Activated CD8-positive, alpha-beta memory T cell treated with anti-CD3 and anti-CD28 coated beads for 36 hours (primary cell): ENCODE measurements around the gene MSANTD2. TPM values are rescaled to one million over a fixed set of nuclear protein-coding genes. Genes with fewer than 3 reads are reported as not detected.

Experiments
- CTCF ChIA-PET: fragments of 350-600 bp; sonication (Branson Sonifier 250); formaldehyde crosslinking; loops from one replicate; lab custom pipeline; 2021; ENCODE audit warnings: antibody characterized with exemption; lab: Charles Lee
- POLR2A ChIA-PET: fragments of 350-600 bp; sonication (Branson Sonifier 250); formaldehyde crosslinking; loops from one replicate; lab custom pipeline; 2021; ENCODE audit warnings: antibody characterized with exemption; lab: Charles Lee
- total RNA-seq, 2 experiments: library from RNA; stranded (reverse); gene quantifications; one replicate each; pipeline ENCODE4 v1.2.3, GENCODE V29; 2021

MSANTD2 gene
- total RNA-seq, 2 experiments from 2014 or later, result 9.3 to 12.0 TPM

GRCh38 chr11:124761301-124762104 is 38.7 kb downstream of the MSANTD2 start:
- POLR2A ChIA-PET, result interaction anchor here (0.5 to 1.4 kb wide), 2 partner anchors 9 to 1708 kb away, joined by 3 to 4 read pairs; no protein-coding TSS in a partner anchor

DNA sequence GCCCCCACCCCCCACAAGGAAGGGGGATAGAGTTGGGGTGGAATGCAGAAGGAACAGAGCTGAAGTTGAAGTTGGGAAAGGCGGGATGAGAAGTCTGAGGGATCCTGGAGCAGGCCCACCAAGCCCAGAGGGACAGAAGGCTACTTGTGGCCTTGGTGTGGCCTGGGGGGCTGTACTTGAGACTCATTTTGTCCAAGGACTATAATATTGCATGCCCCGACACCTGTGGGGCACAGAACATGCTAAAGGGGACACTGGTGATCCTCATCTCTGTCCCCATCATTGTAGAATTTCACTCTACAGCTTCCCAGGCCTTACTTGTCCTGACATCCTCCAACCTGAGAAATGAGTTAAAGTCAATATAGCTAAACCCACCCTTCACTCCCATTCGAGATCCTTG is 39.4 kb downstream of the MSANTD2 start:
- CTCF ChIA-PET, result interaction anchor here (1.0 to 5.2 kb wide), 5 partner anchors 14 to 91 kb away, joined by 3 to 40 read pairs (median 6); no protein-coding TSS in a partner anchor
- POLR2A ChIA-PET, result interaction anchor here (0.5 to 1.4 kb wide), 2 partner anchors 8 to 1707 kb away, joined by 3 to 4 read pairs; no protein-coding TSS in a partner anchor

More at GRCh38 chr11:124761301-124762104, 38.7 kb downstream of the MSANTD2 start:
- CTCF ChIA-PET, result interaction anchor here (1.0 to 5.2 kb wide), 6 partner anchors 15 to 91 kb away, joined by 3 to 40 read pairs (median 4); no protein-coding TSS in a partner anchor

DNA sequence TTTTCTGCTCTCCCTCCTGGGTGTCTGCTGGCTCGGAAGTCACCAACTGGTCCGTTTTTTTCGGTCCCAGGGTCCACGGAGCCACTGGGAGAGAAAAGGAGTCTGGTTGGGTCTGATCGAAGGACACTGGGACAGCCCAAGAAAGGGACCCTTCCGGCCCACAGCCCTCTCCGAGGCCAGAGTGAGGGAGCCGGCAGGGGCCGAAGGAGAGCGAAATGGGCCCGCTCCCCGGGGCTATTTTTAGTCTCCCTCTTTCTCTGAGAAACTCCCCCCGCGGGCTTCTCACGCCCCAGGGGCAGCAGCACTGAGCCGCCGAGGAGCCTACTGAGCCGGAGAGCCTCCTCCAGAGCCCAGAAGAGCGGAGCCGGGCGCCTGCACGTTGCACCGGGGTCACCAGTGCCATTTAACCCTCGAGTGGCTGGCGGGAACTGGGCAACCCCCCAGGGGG is 40.0 kb downstream of the MSANTD2 start:
- POLR2A ChIA-PET, result interaction anchor here (1.4 kb wide), 1 partner anchor 8 kb away, joined by 4 read pairs; no protein-coding TSS in a partner anchor
- CTCF ChIA-PET, result interaction anchor here (1.3 to 4.0 kb wide), 2 partner anchors 14 to 76 kb away, joined by 6 to 40 read pairs; no protein-coding TSS in a partner anchor

- POLR2A ChIA-PET, result no interaction called here
- CTCF ChIA-PET, result interaction anchor here (2.3 to 2.5 kb wide), 2 partner anchors 13 to 20 kb away, joined by 7 to 9 read pairs; partner anchors contain the start of gene NRGN
These were observed 40.7 kb downstream of the MSANTD2 start for GRCh38 chr11:124759266-124760204.

GRCh38 chr11:124758355-124759265 is 41.6 kb downstream of the MSANTD2 start:
- ChIA-PET CTCF (interaction anchor here (0.6 to 2.5 kb wide), 10 partner anchors 12 to 195 kb away, joined by 3 to 9 read pairs (median 4); partner anchors contain the start of genes CCDC15 and NRGN), POLR2A (interaction anchor here (0.6 to 1.8 kb wide), 2 partner anchors 12 to 87 kb away, joined by 3 to 4 read pairs; no protein-coding TSS in a partner anchor)

DNA sequence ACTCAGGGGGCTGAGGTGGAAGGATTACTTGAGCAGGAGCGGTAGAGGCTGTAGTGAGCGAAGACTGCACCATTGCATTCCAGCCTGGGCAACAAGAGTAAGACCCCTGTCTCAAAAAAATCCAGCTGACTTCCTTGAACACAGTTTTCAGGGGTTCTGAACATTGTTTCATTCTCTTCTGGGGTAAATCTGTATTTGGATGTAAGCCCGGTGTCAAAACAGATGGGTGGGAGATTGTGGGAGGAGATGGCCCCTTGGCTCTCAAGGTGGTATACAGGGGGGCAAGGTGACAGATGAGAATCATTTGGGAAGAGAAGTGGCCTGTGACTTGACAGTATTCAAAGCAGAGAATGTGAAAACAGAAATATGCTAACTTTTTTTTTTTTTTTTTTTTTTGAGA is 42.9 kb downstream of the MSANTD2 start:
- POLR2A ChIA-PET, result interaction anchor here (1.8 kb wide), 1 partner anchor 11 kb away, joined by 4 read pairs; no protein-coding TSS in a partner anchor
- CTCF ChIA-PET, result interaction anchor here (0.9 to 2.5 kb wide), 3 partner anchors 11 to 76 kb away, joined by 3 to 9 read pairs (median 7); partner anchors contain the start of gene NRGN

DNA sequence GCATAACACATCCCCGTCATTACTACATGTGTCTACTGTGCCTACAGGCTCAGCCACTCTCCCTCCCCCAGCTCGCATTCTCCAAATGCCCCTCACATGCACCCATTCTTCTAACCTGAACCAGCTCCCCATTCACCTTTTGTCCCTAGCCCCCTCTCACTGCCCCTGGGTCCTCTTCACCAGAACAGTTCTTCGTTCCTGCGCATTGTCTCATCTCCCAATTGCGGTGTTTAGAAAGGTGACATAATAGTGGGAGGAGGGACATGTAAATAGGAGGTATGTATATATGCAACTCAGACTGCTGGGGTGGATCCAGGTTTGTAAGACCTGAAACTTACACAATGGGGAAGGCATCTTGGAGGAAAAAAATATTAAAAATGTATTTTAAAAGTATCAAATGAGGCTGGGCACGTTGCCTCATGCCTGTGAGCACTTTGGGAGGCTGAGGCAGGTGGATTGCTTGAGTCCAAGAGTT is 43.4 kb downstream of the MSANTD2 start:
- CTCF ChIA-PET, result interaction anchor here (1.0 kb wide), 1 partner anchor 9 kb away, joined by 3 read pairs; no protein-coding TSS in a partner anchor
- POLR2A ChIA-PET, result no interaction called here

DNA sequence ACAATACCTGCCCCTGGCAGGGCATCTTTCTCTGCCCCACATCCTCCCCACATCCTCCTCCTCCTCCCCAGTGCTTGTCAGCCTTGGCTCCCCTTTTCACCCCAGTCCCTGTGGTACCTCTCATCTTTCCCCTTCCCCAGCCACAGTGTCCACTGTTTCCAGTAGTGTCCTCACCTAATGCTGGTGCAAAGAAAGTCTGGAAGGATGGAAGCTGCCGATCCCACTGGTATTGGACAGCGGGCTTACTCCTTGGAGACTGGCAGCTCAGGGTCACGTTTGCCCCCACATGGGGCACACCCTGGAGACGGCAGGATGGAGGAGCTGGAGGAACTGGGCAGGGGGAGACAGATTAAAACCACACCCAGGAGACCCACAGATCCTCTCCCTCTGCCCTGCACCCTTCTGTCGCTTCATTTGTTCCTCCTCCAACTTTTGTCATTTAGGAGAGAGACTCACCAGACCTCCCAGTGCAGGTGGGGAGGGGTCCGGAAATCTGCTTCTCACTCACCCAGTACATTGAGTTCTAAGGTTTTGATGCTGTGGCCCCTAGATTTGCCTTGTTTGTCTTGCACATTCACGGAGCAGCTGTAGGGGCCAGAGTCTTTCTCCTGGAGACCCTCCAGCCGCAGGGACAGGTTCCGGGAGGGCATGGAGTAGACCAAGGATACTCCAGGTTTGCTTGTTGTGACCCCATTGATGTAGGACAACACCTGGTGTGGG is 44.0 kb downstream of the MSANTD2 start:
- CTCF ChIA-PET, result interaction anchor here (1.0 to 1.2 kb wide), 2 partner anchors 8 to 10 kb away, joined by 3 to 4 read pairs; no protein-coding TSS in a partner anchor
- POLR2A ChIA-PET, result no interaction called here

- CTCF ChIA-PET, result interaction anchor here (0.7 kb wide), 1 partner anchor 75 kb away, joined by 3 read pairs; no protein-coding TSS in a partner anchor
- POLR2A ChIA-PET, result no interaction called here
These were observed 45.5 kb downstream of the MSANTD2 start for GRCh38 chr11:124754710-124755109.

- POLR2A ChIA-PET, result no interaction called here
- CTCF ChIA-PET, result no interaction called here
These were observed 45.9 kb downstream of the MSANTD2 start for GRCh38 chr11:124754309-124754708.

DNA sequence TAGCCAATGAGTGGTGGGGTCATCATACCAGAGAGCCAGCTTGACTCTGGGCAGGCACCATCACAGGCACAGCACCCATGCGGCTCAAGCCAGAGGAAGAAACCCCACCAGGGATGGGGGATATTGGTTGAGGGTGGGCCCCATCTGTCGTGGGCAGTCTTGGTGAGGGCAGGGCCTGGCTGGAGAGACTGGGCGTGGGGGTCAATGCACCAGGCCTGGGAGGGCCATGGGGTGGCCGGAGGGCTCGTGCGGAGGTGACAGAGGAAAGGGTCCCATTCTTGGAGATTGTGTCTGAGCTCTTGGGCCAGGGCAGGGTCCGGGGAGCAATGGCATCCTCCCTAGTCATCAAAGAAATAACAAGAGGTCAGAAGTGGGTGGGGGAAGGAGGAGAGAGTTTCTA is 46.6 kb downstream of the MSANTD2 start:
- CTCF ChIA-PET, result interaction anchor here (1.3 to 1.5 kb wide), 2 partner anchors 9 to 85 kb away, joined by 3 to 5 read pairs; partner anchors contain the start of gene ESAM

GRCh38 chr11:124753205-124753604 is 47.0 kb downstream of the MSANTD2 start:
- ChIA-PET CTCF (interaction anchor here (1.3 to 1.5 kb wide), 2 partner anchors 10 to 84 kb away, joined by 3 to 5 read pairs; partner anchors contain the start of gene ESAM), POLR2A (interaction anchor here (0.9 kb wide), 1 partner anchor 8 kb away, joined by 4 read pairs; no protein-coding TSS in a partner anchor)

More for the DNA sequence above, 46.6 kb downstream of the MSANTD2 start:
- POLR2A ChIA-PET, result no interaction called here

DNA sequence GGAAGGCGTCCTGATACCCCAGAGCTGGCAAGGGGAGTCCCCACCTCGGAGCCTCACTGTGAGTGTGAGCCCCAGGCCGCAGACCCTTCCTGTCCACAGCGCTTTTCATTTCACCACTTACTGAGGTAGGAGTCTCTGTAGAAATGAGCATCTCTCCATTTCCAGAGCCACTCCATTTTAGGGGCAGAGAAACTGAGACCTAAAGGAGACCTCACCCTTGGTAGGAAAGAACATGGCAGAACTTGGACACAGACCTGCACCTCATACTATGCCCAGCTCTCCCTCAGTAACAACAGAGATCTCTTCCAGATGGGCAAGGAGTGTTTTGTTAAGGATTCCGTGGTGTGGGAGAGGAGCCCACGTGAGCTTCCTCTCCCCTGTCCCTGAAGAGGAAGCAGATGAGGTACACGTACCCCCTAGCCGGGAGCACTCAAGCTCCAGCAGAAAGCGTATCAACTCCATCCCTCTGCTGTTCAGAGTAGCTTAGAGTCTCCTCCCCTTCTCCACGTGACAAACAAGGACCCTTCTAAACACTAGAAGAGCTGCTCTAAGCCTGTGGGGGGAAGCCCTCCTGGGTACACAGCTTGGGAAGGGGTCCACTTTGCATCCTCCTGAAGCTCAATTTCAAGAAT is 47.6 kb downstream of the MSANTD2 start:
- ChIA-PET CTCF (interaction anchor here (1.3 to 1.5 kb wide), 2 partner anchors 10 to 84 kb away, joined by 3 to 5 read pairs; partner anchors contain the start of gene ESAM), POLR2A (interaction anchor here (0.9 kb wide), 1 partner anchor 8 kb away, joined by 4 read pairs; no protein-coding TSS in a partner anchor)

GRCh38 chr11:124751741-124752470 is 48.3 kb downstream of the MSANTD2 start, which contains the start of gene VSIG2:
Gene VSIG2, minus strand, starts transcription at chr11:124752255. Its CDS starts 118 bp downstream, at chr11:124752137.
- ChIA-PET CTCF (interaction anchor here (1.5 kb wide), 1 partner anchor 11 kb away, joined by 5 read pairs; the partner anchor contains the start of gene ESAM), POLR2A (interaction anchor here (0.6 to 0.9 kb wide), 2 partner anchors 9 to 92 kb away, joined by 4 to 5 read pairs; no protein-coding TSS in a partner anchor)

DNA sequence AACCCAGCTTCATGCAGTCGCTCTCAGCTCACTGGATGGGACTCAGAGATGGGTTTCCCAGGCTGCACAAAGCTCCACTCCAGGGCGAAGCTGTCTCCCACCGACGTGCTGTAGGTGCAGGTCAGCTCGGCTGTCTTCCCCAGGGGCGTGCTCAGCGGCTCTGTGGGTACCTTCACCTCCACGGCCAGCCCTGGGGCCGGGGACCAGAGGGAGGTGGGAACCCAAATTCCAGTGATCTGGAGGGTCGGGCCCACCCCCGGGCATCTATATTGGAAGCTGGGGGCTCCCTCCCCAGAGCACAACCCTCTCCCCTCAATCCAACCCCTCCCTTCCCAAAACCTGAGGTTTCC is 48.8 kb downstream of the MSANTD2 start:
- POLR2A ChIA-PET, result interaction anchor here (0.6 kb wide), 1 partner anchor 91 kb away, joined by 5 read pairs; no protein-coding TSS in a partner anchor

More for the DNA sequence above, 48.8 kb downstream of the MSANTD2 start:
- CTCF ChIA-PET, result no interaction called here
